ENCODE measurements around the gene B3GALNT1.
A peak's percentile ranks its signal among the peaks of the same experiment; 100 is the strongest.
"Not testable (repeated sequence)": the region's sequence is repeated elsewhere in the genome, so short reads cannot be mapped to it uniquely, and the experiment has no call there.

B3GALNT1 gene

DNA sequence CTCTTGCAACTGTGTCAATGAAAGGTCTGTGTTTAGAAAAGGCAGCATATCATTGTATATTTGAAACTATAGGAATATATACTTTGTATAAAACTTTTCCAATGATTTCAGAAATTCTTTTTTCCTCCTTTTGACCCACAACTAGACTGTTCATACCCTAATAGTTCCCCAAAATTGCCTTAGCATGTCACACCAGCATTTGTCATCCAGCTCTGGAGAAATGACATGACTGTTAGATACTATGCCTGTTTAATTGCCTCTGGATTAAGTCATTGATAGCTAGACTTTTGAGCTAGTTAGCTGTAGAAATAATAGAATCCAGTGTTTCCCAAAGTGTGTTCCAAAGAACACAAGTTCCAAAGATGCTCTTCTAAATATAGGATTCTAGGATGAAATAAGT, 32.4 kb downstream of the B3GALNT1 start:
- DNase-seq = no peak

- DNase-seq = no peak
These were observed 32.9 kb downstream of the B3GALNT1 start for GRCh38 chr3:161072211-161072621.

DNA sequence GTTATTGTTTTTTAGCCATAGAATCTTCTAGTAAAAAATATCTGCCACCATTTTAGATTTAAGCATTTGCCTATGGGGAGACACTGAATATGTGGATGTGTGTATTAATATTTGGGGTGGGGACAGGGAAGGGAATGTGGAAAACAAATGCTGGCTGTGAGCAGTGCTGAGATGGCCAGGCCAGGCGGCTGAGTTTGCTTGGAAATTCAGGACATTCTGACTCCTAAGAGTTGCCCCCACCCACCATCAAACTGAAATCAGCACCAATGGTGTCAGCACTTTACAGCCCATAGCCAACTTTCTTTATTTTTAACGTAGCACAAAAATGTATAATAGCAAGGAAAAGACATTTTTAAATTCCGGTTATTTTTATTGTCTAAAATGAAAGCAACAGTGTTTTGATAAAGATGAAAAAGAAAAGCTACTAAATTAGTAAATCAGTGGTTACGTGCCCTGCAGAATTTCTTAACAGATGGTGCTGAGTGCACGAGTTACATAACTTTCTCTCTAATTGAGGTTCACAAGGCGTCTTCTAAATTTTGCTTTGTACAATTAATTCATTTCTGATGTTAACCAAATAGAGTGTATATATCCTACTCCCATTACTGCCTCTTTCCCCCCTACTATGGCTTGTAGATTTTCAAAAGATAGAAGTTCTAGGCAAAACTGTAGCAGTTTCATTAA, 34.0 kb downstream of the B3GALNT1 start:
- DNase-seq = peak; percentile 68

GRCh38 chr3:161070252-161070930, 34.8 kb downstream of the B3GALNT1 start:
- DNase-seq = peak; percentile 74

- peak; percentile 74 for DNase-seq
These were observed 35.5 kb downstream of the B3GALNT1 start for GRCh38 chr3:161069511-161070251.

DNA sequence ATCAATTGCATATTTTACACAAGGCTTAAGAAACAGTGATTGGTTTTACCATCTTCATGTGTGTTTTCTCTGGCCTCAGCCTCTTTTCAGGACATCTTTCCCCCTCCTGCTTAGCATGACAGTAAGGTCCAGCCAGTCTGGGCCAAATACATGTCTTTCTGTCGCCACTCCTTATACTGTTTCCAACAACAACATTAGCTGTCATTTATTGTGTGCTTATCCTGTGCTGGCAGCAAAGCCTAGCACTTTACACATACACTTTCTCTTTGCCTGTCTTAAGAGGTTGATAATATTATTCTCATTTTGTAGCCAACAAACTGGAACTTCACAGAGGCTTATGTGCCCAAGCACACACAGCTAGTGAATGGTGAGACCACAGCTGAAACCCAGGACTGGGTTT, 37.8 kb downstream of the B3GALNT1 start:
- DNase-seq = no peak

DNA sequence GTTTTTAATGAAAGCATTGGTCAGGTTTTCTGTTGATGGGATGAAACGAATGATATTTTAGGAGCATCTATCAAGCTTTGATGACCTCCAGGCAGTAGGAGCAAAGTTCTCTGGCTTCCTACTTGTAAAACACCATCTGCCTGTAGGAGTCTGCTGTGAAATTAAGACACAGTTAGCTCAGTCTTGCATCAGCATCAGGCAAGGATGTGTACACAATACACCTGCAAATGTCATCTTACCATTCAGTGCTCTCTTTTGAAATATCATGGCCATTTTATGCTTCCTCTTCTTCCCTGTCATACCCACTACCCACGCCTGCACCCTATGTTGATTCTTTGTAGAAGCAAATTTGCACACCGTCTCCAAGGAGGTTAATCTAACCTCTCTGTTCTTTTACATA, 38.2 kb downstream of the B3GALNT1 start:
- DNase-seq = no peak

- DNase-seq = no peak
These were observed 40.7 kb downstream of the B3GALNT1 start for GRCh38 chr3:161064413-161064812.

DNA sequence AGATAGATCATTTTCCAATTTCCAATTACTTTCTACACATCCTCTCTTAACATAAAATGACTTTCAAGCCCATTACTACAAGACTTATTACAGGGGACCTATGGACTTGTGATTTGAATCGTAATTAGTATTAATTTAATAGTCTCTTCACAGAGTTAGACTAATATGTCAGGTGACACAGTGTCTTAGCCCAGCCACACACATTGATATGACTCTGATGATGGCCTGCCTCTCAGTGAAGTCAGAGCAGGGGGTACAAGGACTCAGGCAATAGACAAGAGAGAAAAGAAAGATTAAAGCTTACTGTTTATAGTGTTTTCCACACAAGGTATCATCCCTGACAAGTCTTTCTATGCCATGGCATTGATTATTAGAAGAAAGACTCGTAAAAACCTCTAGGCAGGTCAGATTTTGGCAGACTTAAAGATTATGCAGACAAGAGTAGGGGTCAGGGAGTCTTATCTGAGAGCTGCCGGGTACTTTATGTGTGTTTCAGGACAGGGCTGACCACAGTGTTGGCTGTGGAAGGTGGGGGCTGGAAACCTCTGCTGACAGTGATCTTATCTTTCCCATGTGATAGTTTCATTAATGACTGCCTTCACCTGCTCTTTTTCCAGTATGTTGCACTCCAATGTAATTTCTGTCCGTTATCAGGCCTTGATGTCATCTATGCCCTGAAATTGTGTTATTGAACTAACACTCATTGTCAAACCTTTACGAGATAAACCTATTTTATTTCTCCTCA, 50.1 kb downstream of the B3GALNT1 start:
- no peak for DNase-seq

DNA sequence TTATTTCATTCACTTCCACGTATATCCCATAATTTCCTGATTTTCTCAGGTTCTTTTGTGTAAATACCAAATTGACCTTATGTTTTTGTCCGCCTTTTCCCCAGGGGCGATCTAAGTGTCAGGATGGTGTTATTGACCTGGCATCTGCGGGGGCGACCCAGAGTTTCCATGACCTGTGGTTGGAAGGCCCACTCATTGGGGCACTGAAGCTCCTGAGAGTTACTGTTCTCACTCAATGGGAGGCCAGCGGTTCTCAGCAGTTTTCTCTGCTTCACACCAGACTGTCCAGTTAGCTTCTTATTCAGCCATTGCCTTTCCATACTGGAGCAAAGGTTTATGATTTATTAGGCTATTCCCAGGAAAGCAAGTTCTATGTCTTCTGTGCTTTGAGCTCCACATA, 53.3 kb downstream of the B3GALNT1 start:
- DNase-seq = no peak

DNA sequence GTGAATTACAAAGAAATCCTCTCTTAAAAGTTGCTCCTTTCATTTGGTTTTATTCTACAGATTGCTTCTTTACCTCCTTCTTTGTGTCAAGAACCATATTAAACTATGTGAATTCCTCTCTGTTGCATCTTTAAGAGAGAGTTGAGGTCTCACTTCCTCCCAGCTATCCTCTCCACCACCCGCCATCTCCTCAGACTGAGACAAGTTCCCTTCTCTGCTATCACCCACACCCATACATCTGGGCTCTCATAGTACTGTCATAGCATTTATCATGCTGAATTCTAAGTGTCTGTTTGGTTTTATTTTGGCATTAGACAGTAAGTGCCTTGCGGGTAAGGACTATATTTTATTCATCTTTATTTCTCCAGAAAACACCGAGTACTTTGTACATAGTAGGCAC, 54.2 kb downstream of the B3GALNT1 start:
- DNase-seq = no peak

GRCh38 chr3:161049683-161050248, 55.4 kb downstream of the B3GALNT1 start:
- DNase-seq = no peak

GRCh38 chr3:161043336-161044035, 61.7 kb downstream of the B3GALNT1 start:
- DNase-seq = no peak

DNA sequence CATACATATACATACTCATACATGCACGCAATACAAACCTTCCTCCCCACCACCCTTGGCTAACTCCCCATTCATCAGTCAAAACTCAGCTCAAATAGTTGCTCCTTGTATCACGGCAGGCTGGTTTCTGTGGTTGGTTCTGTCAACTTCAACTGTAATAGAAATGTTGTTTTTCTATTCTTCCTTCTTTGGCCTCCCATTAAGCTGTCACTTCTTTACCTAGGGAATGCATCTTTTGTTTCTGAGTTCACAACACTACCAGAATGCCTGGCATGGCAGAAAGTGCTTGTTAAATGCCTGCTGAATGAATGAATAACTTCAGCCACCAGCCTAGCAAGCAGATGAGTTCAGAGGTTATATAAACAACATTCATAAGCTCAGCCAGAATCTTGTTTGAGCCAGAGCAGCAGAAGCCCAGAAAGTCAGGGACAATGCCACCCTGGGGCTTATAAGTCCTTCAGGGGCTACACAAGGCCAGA, 63.1 kb downstream of the B3GALNT1 start:
- DNase-seq = no peak

DNA sequence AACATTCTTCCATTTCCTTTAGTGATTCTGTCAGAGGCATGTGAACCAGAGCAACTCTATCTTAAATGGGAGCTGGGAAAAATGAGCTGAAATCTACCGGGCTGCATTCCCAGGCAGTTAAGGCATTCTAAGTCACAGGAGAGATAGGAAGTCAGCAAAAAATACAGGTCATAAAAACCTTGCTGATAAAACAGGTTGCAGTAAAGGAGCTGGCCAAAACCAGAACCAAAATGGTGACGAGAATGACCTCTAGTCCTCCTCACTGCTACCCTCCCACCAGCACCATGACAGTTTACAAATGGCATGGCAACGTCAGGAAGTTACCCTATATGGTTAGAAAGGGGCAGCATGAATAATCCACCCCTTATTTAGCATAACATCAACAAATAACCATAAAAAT, 66.4 kb downstream of the B3GALNT1 start:
- DNase-seq = no peak

GRCh38 chr3:161035711-161036110, 69.4 kb downstream of the B3GALNT1 start:
- DNase-seq = no peak

- DNase-seq = not testable (repeated sequence)
These were observed 70.1 kb downstream of the B3GALNT1 start for GRCh38 chr3:161034913-161035550.

Measured in DMS 273 treated with DMSO at 0.1 percent for 48 hours (cell line).